ENCODE data around the gene MIOS.

- TF ChIP-seq POLR2A (IDR thresholded peaks at IDR 0.05) = no peak
- TF ChIP-seq, protein P1, sequence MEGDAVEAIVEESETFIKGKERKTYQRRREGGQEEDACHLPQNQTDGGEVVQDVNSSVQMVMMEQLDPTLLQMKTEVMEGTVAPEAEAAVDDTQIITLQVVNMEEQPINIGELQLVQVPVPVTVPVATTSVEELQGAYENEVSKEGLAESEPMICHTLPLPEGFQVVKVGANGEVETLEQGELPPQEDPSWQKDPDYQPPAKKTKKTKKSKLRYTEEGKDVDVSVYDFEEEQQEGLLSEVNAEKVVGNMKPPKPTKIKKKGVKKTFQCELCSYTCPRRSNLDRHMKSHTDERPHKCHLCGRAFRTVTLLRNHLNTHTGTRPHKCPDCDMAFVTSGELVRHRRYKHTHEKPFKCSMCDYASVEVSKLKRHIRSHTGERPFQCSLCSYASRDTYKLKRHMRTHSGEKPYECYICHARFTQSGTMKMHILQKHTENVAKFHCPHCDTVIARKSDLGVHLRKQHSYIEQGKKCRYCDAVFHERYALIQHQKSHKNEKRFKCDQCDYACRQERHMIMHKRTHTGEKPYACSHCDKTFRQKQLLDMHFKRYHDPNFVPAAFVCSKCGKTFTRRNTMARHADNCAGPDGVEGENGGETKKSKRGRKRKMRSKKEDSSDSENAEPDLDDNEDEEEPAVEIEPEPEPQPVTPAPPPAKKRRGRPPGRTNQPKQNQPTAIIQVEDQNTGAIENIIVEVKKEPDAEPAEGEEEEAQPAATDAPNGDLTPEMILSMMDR (IDR thresholded peaks at IDR 0.05) = no peak
Measured at GRCh38 chr7:7521259-7521658, 45.4 kb upstream of the MIOS start.

Measured in thyroid gland (tissue), 4 donors.